ENCODE results near the gene TRIM67. TPM values are rescaled to one million over a fixed set of nuclear protein-coding genes. Genes with fewer than 3 reads are reported as not detected.

Gene TRIM67
- total RNA-seq, 6 experiments from 2014 or later: not detected

DNA sequence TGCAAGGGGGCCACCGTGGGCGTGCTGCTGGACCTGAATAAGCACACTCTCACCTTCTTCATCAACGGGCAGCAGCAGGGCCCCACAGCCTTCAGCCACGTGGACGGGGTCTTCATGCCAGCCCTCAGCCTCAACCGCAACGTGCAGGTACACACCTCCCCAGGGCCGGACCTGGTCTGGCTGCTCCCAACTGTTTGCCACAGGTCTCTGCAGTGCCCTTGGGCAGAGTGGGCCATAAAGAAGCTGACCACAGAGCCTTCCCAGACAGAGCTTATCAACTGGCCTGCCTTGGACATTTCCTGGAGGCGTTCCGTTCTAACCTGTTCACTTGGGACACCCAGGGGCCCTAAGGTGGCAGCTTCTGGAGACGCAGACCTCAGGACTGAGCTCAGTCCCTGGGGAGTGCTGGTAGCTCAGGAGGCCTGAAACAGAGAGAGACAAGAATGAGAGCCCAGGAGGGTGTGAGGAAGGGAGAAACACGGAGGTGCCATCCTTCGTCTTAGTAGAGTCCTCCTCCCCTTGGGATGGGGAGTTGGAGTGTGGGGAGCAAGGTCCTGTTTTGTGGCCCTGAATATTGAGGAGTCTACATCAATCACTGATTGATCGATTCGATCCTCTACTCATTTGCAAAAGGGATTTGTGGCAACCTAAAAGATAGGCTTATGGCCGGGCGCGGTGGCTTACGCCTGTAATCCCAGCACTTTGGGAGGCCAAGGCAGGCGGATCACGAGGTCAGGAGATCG lies 52.1 kb downstream of the TRIM67 start:
- Histone ChIP-seq H3K27ac (no peak overlapping the region), H3K4me1 (no peaks in the 10 kb centered on the region), H3K36me3 (no peaks in the 10 kb centered on the region), H3K27me3 (no peaks in the 10 kb centered on the region), H3K4me3 (no peak overlapping the region), H3K9me3 (no peaks in the 10 kb centered on the region)
- TF ChIP-seq, protein P1, sequence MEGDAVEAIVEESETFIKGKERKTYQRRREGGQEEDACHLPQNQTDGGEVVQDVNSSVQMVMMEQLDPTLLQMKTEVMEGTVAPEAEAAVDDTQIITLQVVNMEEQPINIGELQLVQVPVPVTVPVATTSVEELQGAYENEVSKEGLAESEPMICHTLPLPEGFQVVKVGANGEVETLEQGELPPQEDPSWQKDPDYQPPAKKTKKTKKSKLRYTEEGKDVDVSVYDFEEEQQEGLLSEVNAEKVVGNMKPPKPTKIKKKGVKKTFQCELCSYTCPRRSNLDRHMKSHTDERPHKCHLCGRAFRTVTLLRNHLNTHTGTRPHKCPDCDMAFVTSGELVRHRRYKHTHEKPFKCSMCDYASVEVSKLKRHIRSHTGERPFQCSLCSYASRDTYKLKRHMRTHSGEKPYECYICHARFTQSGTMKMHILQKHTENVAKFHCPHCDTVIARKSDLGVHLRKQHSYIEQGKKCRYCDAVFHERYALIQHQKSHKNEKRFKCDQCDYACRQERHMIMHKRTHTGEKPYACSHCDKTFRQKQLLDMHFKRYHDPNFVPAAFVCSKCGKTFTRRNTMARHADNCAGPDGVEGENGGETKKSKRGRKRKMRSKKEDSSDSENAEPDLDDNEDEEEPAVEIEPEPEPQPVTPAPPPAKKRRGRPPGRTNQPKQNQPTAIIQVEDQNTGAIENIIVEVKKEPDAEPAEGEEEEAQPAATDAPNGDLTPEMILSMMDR (IDR thresholded peaks at IDR 0.05): no peak
- TF ChIP-seq POLR2A (IDR thresholded peaks at IDR 0.05): no peak
- intact Hi-C loops (cut with DNase I): loop anchor here in 1 of 2 donors (10.0 kb wide), 1 partner anchor 299 kb away; no protein-coding TSS in a partner anchor
- ATAC-seq: no peak
- no peak for DNase-seq
- WGBS (ENCODE audit: insufficient coverage, low coverage, low lambda C conversion rate, missing lambda C conversion rate): 90% methylated on average over 11 of the region's 22 CpGs

DNA sequence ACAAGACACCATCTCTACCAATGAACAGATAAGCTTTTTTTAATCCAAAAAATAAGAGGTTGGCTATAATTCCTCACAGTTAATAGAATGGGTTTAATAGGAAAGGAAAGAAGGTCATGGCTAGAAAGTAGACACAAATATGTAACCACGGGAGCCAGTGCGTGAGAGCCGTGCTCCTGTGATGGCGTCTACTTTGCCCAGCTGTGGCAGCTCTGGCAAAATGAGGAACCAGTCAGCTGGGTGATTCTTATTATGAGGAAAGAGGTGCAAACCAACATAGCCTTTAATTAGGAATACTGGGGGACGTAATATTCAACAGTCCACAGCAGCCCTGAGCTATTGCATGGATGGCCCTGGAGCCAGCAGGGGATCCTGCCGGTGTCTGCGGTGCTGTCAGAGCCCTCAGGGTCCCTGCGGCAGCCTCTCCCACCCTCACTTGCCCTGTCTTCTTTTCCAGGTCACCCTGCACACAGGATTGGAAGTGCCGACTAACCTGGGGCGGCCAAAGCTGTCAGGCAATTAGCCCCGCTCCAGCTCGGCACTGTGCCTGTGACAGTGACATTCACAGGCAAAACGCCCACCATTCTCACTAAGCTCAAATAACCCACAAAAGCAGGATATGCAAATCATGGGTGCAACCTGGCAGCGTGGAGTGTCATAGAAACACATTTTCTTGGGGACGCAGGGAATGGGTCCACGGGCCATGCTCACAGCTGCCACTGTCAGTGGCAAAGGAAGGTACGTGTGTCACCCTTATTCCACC lies 53.2 kb downstream of the TRIM67 start:
- Histone ChIP-seq H3K27ac (no peak overlapping the region), H3K9me3 (no peaks in the 10 kb centered on the region), H3K4me3 (no peak overlapping the region), H3K4me1 (peaks cover 0 to 8% (median 0%) of the 10 kb centered on the region in 4 donors), H3K27me3 (no peaks in the 10 kb centered on the region), H3K36me3 (no peaks in the 10 kb centered on the region)
- intact Hi-C loops (cut with DNase I): loop anchor here in 1 of 2 donors (10.0 kb wide), 1 partner anchor 300 kb away; no protein-coding TSS in a partner anchor
- WGBS (ENCODE audit: insufficient coverage, low coverage, low lambda C conversion rate, missing lambda C conversion rate): 73% methylated on average over 9 of the region's 17 CpGs
- ATAC-seq (no peak), DNase-seq (no peak)
- TF ChIP-seq, protein P1 (IDR thresholded peaks at IDR 0.05): no peak
- TF ChIP-seq POLR2A (IDR thresholded peaks at IDR 0.05): no peak

DNA sequence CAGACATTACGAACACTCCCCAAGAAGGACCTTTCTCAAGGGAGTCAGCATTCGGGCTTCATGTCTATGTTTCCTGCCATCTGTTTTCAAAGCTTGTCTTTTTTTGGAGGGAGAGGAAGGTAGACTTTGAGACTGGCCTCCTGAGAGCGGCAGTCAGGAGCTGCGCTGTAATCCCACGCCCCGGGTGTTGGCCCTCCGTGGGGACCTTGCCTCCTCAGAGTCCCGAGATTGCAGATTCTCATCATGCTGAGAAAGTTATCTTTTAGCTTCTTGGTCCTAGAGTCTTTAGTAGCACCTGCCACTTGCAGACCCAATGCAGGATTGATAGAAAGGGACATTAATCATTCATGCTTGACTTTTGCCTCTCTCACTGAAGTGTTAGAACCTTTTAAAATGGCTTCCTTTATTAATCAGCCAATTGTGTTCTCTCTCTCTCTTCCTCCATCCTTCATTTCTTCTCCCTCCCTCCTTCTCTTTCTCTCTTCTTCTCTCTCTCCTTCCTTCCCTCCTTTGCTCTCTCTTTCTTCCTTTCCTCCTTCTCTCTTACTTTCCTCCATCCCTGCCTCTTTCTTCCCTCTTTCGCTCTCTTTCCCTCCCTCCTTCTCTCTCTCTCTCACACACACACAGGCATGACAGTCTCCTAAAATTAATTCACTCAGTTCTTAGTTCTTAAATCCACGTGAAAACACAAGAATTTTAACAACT lies 54.0 kb downstream of the TRIM67 start:
- H3K36me3 ChIP-seq: no peaks in the 10 kb centered on the region
- no peak overlapping the region for H3K27ac ChIP-seq
- TF ChIP-seq POLR2A (IDR thresholded peaks at IDR 0.05): no peak
- TF ChIP-seq, protein P1 (IDR thresholded peaks at IDR 0.05): no peak
- no peak overlapping the region for H3K4me3 ChIP-seq
- DNase-seq (no peak), ATAC-seq (no peak)
- H3K27me3 ChIP-seq: no peaks in the 10 kb centered on the region
- intact Hi-C loops (cut with DNase I): loop anchor here in 1 of 2 donors (10.0 kb wide), 1 partner anchor 301 kb away; no protein-coding TSS in a partner anchor
- 83% methylated on average over 10 of the region's 10 CpGs for WGBS (ENCODE audit: insufficient coverage, low coverage, low lambda C conversion rate, missing lambda C conversion rate)
- H3K9me3 ChIP-seq: no peaks in the 10 kb centered on the region
- peaks cover 0 to 11% (median 0%) of the 10 kb centered on the region in 4 donors for H3K4me1 ChIP-seq

DNA sequence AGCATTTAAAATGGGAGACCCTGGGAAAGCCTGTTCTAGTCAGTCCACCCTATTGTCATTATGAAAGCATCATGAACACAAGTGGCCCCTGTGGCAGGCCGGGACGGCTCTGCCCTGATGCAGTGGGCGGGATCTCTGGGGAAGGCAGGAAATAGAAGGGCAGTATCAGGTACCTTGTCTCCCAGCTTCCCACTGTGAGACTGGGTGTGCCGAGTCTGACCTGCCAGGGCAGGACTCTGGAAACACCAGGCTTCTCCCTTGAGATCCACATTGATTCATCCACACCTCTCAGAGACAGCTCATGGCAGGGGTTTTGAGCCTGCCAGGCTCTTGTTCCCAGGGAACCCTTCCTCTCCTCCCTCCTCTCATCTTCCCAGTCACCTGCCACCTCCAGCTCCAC lies 54.6 kb downstream of the TRIM67 start:
- H3K4me1 ChIP-seq: peaks cover 0 to 11% (median 0%) of the 10 kb centered on the region in 4 donors
- DNase-seq: no peak
- ATAC-seq: no peak
- intact Hi-C loops (cut with DNase I): loop anchor here in 1 of 2 donors (10.0 kb wide), 1 partner anchor 302 kb away; no protein-coding TSS in a partner anchor
- H3K27me3 ChIP-seq: no peaks in the 10 kb centered on the region
- no peak overlapping the region for H3K4me3 ChIP-seq
- TF ChIP-seq, protein P1 (IDR thresholded peaks at IDR 0.05): no peak
- TF ChIP-seq POLR2A (IDR thresholded peaks at IDR 0.05): no peak
- H3K36me3 ChIP-seq: no peaks in the 10 kb centered on the region
- no peaks in the 10 kb centered on the region for H3K9me3 ChIP-seq
- H3K27ac ChIP-seq: no peak overlapping the region
- 80% methylated on average over 1 of the region's 4 CpGs for WGBS (ENCODE audit: insufficient coverage, low coverage, low lambda C conversion rate, missing lambda C conversion rate)
